Mesenchymal stem cell (in vitro differentiated cells and primary cell): ENCODE results near the gene CCDC92.

Experiments used
- DNase-seq: peaks from one replicate; pipeline ENCODE4 v3.0.0-alpha.2; 2013
- H2AFZ ChIP-seq: one replicate; pipeline ENCODE4 v1.6.1; 2013; ENCODE audit warnings: low read depth, mild to moderate bottlenecking, control low read depth, inconsistent platforms, low read length, moderate library complexity
- H2AK5ac ChIP-seq: 2 replicates; pipeline ENCODE4 v1.6.1; 2013; ENCODE audit warnings: low read length, moderate library complexity, mild to moderate bottlenecking, inconsistent platforms; ENCODE audit not compliant: severe bottlenecking
- H2BK120ac ChIP-seq: one replicate; pipeline ENCODE4 v1.6.1; 2013; ENCODE audit warnings: low read depth, mild to moderate bottlenecking, inconsistent platforms, low read length, moderate library complexity
- H2BK12ac ChIP-seq, 2 experiments: one replicate each; pipeline ENCODE4 v1.6.1; 2013; ENCODE audit warnings: inconsistent platforms in 2 of 2, low read length in 2 of 2, mild to moderate bottlenecking in 2 of 2, moderate library complexity in 2 of 2, control low read depth in 1 of 2
- H2BK15ac ChIP-seq: one replicate; pipeline ENCODE4 v1.6.1; 2013; ENCODE audit warnings: mild to moderate bottlenecking, low read depth, inconsistent platforms; ENCODE audit not compliant: poor library complexity, severe bottlenecking
- H2BK5ac ChIP-seq: 2 replicates; pipeline ENCODE4 v1.6.1; 2013; ENCODE audit warnings: low read depth, mild to moderate bottlenecking, low read length, control low read depth, inconsistent platforms; ENCODE audit not compliant: poor library complexity, severe bottlenecking
- H3K14ac ChIP-seq, 2 experiments: one replicate each; pipeline ENCODE4 v1.6.1; 2013; ENCODE audit warnings: inconsistent platforms in 2 of 2, low read length in 2 of 2, control low read depth in 1 of 2, mild to moderate bottlenecking in 1 of 2, moderate library complexity in 1 of 2
- H3K18ac ChIP-seq, 2 experiments: one replicate each; pipeline ENCODE4 v1.6.1; 2013; ENCODE audit warnings: inconsistent platforms in 2 of 2, low read length in 2 of 2, control low read depth in 1 of 2, low read depth in 1 of 2, mild to moderate bottlenecking in 1 of 2
- H3K23ac ChIP-seq, 2 experiments: one replicate each; pipeline ENCODE4 v1.6.1; 2013; ENCODE audit warnings: inconsistent platforms in 2 of 2, low read length in 2 of 2, mild to moderate bottlenecking in 2 of 2, moderate library complexity in 2 of 2, control low read depth in 1 of 2
- H3K27ac ChIP-seq: 2 replicates; pipeline ENCODE4 v1.5.1; 2013; ENCODE audit warnings: mild to moderate bottlenecking, moderate library complexity, low read length, control low read depth, inconsistent platforms; ENCODE audit not compliant: poor library complexity, severe bottlenecking
- H3K27me3 ChIP-seq, 2 experiments: 2 replicates each; pipeline versions ENCODE4 v1.6.1 to v1.7.0; 2013; ENCODE audit warnings: low read length in 2 of 2, mild to moderate bottlenecking in 2 of 2, moderate library complexity in 2 of 2, control low read depth in 1 of 2, inconsistent platforms in 1 of 2; ENCODE audit not compliant: control insufficient read depth in 1 of 2, insufficient read depth in 1 of 2
- H3K36me3 ChIP-seq, 2 experiments: 2 replicates each; pipeline versions ENCODE4 v1.6.1 to v1.7.0; 2013; ENCODE audit warnings: low read length in 2 of 2, control low read depth in 1 of 2, inconsistent platforms in 1 of 2, low read depth in 1 of 2, mild to moderate bottlenecking in 1 of 2; ENCODE audit not compliant: insufficient read depth in 2 of 2, control insufficient read depth in 1 of 2
- H3K4ac ChIP-seq, 2 experiments: one replicate each; pipeline ENCODE4 v1.6.1; 2013; ENCODE audit warnings: inconsistent platforms in 2 of 2, low read length in 2 of 2, mild to moderate bottlenecking in 2 of 2, moderate library complexity in 2 of 2, control low read depth in 1 of 2, low read depth in 1 of 2
- H3K4me1 ChIP-seq: 2 replicates; pipeline ENCODE4 v1.6.1; 2013; ENCODE audit warnings: low read depth, low read length, control low read depth; ENCODE audit not compliant: control insufficient read depth, insufficient read depth
- H3K4me2 ChIP-seq: 2 replicates; pipeline ENCODE4 v1.6.1; 2013; ENCODE audit warnings: low read length, mild to moderate bottlenecking, inconsistent platforms; ENCODE audit not compliant: poor library complexity, severe bottlenecking
- H3K4me3 ChIP-seq, 2 experiments: 2 replicates each; pipeline versions ENCODE4 v1.5.1 to v1.7.0; 2013; ENCODE audit warnings: low read length in 2 of 2, mild to moderate bottlenecking in 2 of 2, control low read depth in 1 of 2, low read depth in 1 of 2; ENCODE audit not compliant: insufficient read depth in 1 of 2
- H3K79me1 ChIP-seq: replicated peaks from 2 replicates; pipeline ENCODE4 v1.6.1; 2013; ENCODE audit warnings: mild to moderate bottlenecking, control low read depth, low read length, inconsistent platforms; ENCODE audit not compliant: poor library complexity, severe bottlenecking
- H3K9ac ChIP-seq: 2 replicates; pipeline ENCODE4 v1.7.0; 2013; ENCODE audit warnings: mild to moderate bottlenecking, low read length, moderate library complexity
- H3K9me3 ChIP-seq: 2 replicates; pipeline ENCODE4 v1.7.0; 2013; ENCODE audit warnings: mild to moderate bottlenecking, low read length; ENCODE audit not compliant: control insufficient read depth
- H4K8ac ChIP-seq: one replicate; pipeline ENCODE4 v1.6.1; 2013; ENCODE audit warnings: inconsistent platforms, mild to moderate bottlenecking, low read length, moderate library complexity
- H4K91ac ChIP-seq: one replicate; pipeline ENCODE4 v1.6.1; 2013; ENCODE audit warnings: mild to moderate bottlenecking, low read length, inconsistent platforms
- WGBS: methylation state at CpG from one replicate; pipeline ENCODE4 v1.1.7; 2013; ENCODE audit warnings: mixed read lengths; 5-methylcytosine and 5-hydroxymethylcytosine counted together

The CCDC92 gene

DNA sequence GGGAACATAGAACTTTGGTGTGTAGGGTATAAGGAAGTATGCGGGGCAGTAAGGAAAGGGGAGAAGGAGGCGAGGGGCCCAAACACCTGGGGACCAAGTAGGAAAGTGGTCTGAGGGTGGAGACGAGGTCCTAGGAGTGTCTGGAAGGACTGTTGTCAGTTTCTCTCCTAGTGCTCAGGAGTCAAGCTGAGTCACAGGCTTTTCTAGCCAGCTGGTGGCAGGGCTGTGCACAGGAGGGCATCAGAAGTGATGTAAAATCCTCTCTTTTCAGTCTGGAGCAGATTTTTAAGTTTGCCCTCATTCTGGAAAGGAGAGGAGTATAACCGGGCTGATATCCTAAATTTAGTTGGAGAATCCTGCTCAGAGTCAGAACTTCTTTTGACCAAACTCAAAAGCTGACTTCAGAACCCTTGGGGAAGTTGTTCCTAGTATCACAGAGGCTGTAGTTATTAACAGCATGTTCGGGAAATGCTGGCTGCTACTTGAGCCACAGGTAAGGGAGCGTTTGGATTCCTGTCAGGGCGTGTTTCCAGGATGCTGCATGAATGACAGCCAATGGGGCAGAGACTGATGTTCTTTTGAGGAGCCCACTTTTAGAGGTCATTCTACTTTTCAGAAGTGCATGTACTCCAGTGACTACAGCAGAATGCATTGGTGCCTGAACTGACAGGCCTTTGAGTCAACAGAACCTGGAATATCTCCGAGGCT is 19.6 kb upstream of the CCDC92 start:
- Histone ChIP-seq H3K4me3 (no peak overlapping the region), H2AK5ac (no peak overlapping the region), H2BK15ac (peak overlapping the region; percentile 12), H3K14ac (no peak overlapping the region), H3K9ac (no peak overlapping the region), H3K4ac (peak overlapping the region in 1 of 2 experiments; percentile 38), H3K4me1 (peaks cover 3% of the 10 kb centered on the region), H4K8ac (peak overlapping the region; percentile 38), H3K18ac (no peak overlapping the region), H2AFZ (no peak overlapping the region), H3K9me3 (no peaks in the 10 kb centered on the region), H3K27ac (no peak overlapping the region), H4K91ac (no peak overlapping the region), H2BK5ac (no peak overlapping the region), H3K36me3 (peaks cover 19 to 51% of the 10 kb centered on the region in 2 experiments), H3K23ac (no peak overlapping the region), H3K4me2 (no peak overlapping the region), H2BK12ac (no peak overlapping the region), H2BK120ac (peak overlapping the region; percentile 76), H3K79me1 (peaks cover 43% of the 10 kb centered on the region), H3K27me3 (no peaks in the 10 kb centered on the region)
- no peak for DNase-seq
- 93% methylated on average over 8 of the region's 8 CpGs for WGBS

DNA sequence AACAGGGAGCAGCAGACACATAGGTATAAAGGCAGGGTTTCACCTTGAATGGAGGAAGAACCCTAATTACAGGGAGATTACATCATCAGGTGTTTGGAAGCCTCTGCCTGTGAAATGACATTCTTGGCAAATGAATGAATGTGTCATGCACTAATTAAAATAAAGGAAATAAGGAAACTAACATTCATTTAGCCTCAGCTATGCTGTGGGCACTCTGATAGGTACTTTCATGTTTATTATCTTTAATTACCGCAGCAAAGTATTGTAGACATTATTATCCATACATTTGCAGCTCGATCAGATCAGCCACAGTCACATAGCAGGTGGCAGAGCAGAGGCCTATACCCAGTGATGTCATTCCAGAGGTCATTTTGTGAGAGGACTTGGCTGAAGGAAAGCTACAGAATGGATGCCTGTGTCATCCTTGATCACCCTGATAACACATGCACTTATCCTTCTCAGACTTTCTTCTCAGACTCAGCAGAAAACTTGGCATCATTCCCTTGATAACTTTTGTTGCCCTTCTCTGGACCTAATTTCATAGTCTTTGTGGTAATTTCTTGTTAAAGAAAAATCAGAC is 18.8 kb upstream of the CCDC92 start:
- Histone ChIP-seq H3K4ac (no peak overlapping the region), H3K9ac (no peak overlapping the region), H3K36me3 (peaks cover 19 to 56% of the 10 kb centered on the region in 2 experiments), H3K18ac (no peak overlapping the region), H2BK5ac (no peak overlapping the region), H3K14ac (no peak overlapping the region), H3K9me3 (no peaks in the 10 kb centered on the region), H2AK5ac (no peak overlapping the region), H3K4me2 (no peak overlapping the region), H4K8ac (no peak overlapping the region), H3K23ac (no peak overlapping the region), H3K79me1 (peaks cover 38% of the 10 kb centered on the region), H3K4me3 (no peak overlapping the region), H4K91ac (no peak overlapping the region), H2BK12ac (peak overlapping the region; percentile 61 to 67), H2BK15ac (no peak overlapping the region), H3K27ac (no peak overlapping the region), H2BK120ac (no peak overlapping the region), H2AFZ (no peak overlapping the region), H3K27me3 (no peaks in the 10 kb centered on the region), H3K4me1 (no peaks in the 10 kb centered on the region)
- no peak for DNase-seq
- WGBS = 100% methylated on average over 2 of the region's 2 CpGs

DNA sequence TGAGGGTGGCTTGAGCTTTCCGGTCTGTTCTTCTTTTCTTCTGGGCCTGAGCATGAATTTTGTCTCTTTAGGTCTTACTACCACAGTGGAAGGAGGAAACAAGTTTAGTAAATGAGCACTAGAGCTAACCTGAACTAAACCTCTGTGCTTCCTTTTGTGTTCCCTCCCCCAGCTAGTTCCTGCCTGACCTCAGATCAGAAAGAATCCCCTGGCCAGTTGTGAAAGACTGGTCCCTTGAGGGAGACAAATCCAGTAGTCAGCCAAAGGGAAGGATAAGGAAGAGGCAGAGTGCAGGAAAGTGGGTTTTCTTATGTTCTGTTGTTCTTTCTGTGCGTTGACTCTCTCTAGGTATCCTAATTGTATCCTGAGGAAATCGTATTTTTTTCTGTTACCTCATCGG is 17.9 kb upstream of the CCDC92 start:
- WGBS = 77% methylated on average over 4 of the region's 4 CpGs
- Histone ChIP-seq H2AK5ac (no peak overlapping the region), H3K4me3 (peak overlapping the region in 1 of 2 experiments; percentile 9), H3K23ac (no peak overlapping the region), H4K91ac (peak overlapping the region; percentile 66), H3K18ac (peak overlapping the region in 1 of 2 experiments; percentile 84), H3K27ac (no peak overlapping the region), H3K9me3 (no peaks in the 10 kb centered on the region), H3K4ac (no peak overlapping the region), H2BK12ac (no peak overlapping the region), H4K8ac (peak overlapping the region; percentile 19), H3K4me2 (no peak overlapping the region), H2BK5ac (no peak overlapping the region), H3K4me1 (no peaks in the 10 kb centered on the region), H3K79me1 (peaks cover 39% of the 10 kb centered on the region), H2BK120ac (no peak overlapping the region), H3K36me3 (peaks cover 19 to 53% of the 10 kb centered on the region in 2 experiments), H3K27me3 (no peaks in the 10 kb centered on the region), H3K14ac (no peak overlapping the region), H2AFZ (no peak overlapping the region), H3K9ac (peak overlapping the region; percentile 23), H2BK15ac (no peak overlapping the region)
- peak; percentile 77 for DNase-seq

DNA sequence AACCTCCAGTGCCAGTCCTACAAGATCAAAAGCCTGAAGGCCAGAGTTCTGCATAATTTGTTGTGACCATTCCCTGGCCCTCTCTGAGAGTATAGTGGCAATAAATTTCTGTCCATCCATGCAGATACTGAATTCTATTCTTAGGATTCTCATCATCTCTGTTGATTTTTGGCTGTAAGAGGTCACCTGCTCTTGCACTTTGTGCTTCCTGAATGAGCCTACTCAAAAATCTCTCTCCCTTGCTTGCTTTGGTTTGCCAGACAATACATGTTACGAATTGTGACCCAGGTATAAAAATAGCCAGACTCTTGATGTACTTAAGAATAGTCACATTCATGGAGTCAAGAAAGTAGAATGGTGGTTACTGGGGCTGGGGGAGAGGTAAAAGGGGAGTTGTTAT is 17.1 kb upstream of the CCDC92 start:
- H3K4me3 ChIP-seq = no peak overlapping the region
- no peak overlapping the region for H3K14ac ChIP-seq
- no peaks in the 10 kb centered on the region for H3K4me1 ChIP-seq
- no peak overlapping the region for H2AFZ ChIP-seq
- H2BK120ac ChIP-seq = no peak overlapping the region
- no peak overlapping the region for H4K91ac ChIP-seq
- WGBS = 92% methylated on average over 1 of the region's 1 CpG
- H2BK15ac ChIP-seq = no peak overlapping the region
- DNase-seq = no peak
- no peak overlapping the region for H2BK12ac ChIP-seq
- H3K9me3 ChIP-seq = no peaks in the 10 kb centered on the region
- H2BK5ac ChIP-seq = no peak overlapping the region
- no peaks in the 10 kb centered on the region for H3K27me3 ChIP-seq
- no peak overlapping the region for H3K18ac ChIP-seq
- no peak overlapping the region for H3K4ac ChIP-seq
- H3K9ac ChIP-seq = no peak overlapping the region
- H3K79me1 ChIP-seq = peaks cover 39% of the 10 kb centered on the region
- H3K27ac ChIP-seq = no peak overlapping the region
- H3K23ac ChIP-seq = no peak overlapping the region
- H3K36me3 ChIP-seq = peaks cover 19 to 56% of the 10 kb centered on the region in 2 experiments
- no peak overlapping the region for H3K4me2 ChIP-seq
- no peak overlapping the region for H4K8ac ChIP-seq
- H2AK5ac ChIP-seq = no peak overlapping the region
